Measurements from ENCODE around the gene UBE2U.

- TF ChIP-seq POLR2AphosphoS5 (IDR thresholded peaks at IDR 0.05) (no peak), MXI1 (conservative IDR thresholded peaks at IDR 0.05; ENCODE audit: poor library complexity, severe bottlenecking) (no peak), EP300 (conservative IDR thresholded peaks at IDR 0.05; ENCODE audit: poor library complexity, severe bottlenecking) (no peak), SMC3 (conservative IDR thresholded peaks at IDR 0.05; ENCODE audit: poor library complexity) (no peak), EZH2 (IDR thresholded peaks at IDR 0.05; ENCODE audit: borderline replicate concordance, insufficient read depth, low read length, poor library complexity, severe bottlenecking) (no peak), TAF1 (IDR thresholded peaks at IDR 0.05; ENCODE audit: low read depth) (no peak), REST (IDR thresholded peaks at IDR 0.05; ENCODE audit: borderline replicate concordance) (no peak)
- TF ChIP-seq, protein P1, sequence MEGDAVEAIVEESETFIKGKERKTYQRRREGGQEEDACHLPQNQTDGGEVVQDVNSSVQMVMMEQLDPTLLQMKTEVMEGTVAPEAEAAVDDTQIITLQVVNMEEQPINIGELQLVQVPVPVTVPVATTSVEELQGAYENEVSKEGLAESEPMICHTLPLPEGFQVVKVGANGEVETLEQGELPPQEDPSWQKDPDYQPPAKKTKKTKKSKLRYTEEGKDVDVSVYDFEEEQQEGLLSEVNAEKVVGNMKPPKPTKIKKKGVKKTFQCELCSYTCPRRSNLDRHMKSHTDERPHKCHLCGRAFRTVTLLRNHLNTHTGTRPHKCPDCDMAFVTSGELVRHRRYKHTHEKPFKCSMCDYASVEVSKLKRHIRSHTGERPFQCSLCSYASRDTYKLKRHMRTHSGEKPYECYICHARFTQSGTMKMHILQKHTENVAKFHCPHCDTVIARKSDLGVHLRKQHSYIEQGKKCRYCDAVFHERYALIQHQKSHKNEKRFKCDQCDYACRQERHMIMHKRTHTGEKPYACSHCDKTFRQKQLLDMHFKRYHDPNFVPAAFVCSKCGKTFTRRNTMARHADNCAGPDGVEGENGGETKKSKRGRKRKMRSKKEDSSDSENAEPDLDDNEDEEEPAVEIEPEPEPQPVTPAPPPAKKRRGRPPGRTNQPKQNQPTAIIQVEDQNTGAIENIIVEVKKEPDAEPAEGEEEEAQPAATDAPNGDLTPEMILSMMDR (IDR thresholded peaks at IDR 0.05; ENCODE audit: poor library complexity, severe bottlenecking) = no peak
Measured at GRCh38 chr1:64171246-64171645, 32.2 kb upstream of the UBE2U start.
